ENCODE results near the gene GCN1.

The GCN1 gene

GRCh38 chr12:120121343-120121742, 73.2 kb downstream of the GCN1 start:
- DNase-seq (ENCODE audit: low read depth in 2 of 2, low spot score in 1 of 2) = no peak

- no peak for DNase-seq (ENCODE audit: low read depth in 2 of 2, low spot score in 1 of 2)
Measured at GRCh38 chr12:120119271-120119973, 75.1 kb downstream of the GCN1 start.

GRCh38 chr12:120118321-120119061, 76.0 kb downstream of the GCN1 start:
- no peak for DNase-seq (ENCODE audit: low read depth in 2 of 2, low spot score in 1 of 2)

GRCh38 chr12:120117961-120118320, 76.6 kb downstream of the GCN1 start:
- DNase-seq (ENCODE audit: low read depth in 2 of 2, low spot score in 1 of 2) = no peak

GRCh38 chr12:120116792-120117651, 77.5 kb downstream of the GCN1 start:
- DNase-seq (ENCODE audit: low read depth in 2 of 2, low spot score in 1 of 2) = peak; percentile 91 to 96

- DNase-seq (ENCODE audit: low read depth in 2 of 2, low spot score in 1 of 2) = no peak
Measured at GRCh38 chr12:120116441-120116791, 78.1 kb downstream of the GCN1 start, which contains the start of gene RAB35. Gene RAB35, minus strand, starts transcription at chr12:120116753. Its CDS starts 103 bp downstream, at chr12:120116650.

- DNase-seq (ENCODE audit: low read depth in 2 of 2, low spot score in 1 of 2) = no peak
Measured at GRCh38 chr12:120115692-120116440, 78.6 kb downstream of the GCN1 start.

- DNase-seq (ENCODE audit: low read depth in 2 of 2, low spot score in 1 of 2) = no peak
Measured at GRCh38 chr12:120115066-120115465, 79.4 kb downstream of the GCN1 start.

- DNase-seq (ENCODE audit: low read depth in 2 of 2, low spot score in 1 of 2) = peak in 1 of 2 donors; percentile 11
Measured at GRCh38 chr12:120110550-120111501, 83.7 kb downstream of the GCN1 start.

GRCh38 chr12:120109570-120110267, 84.8 kb downstream of the GCN1 start:
- DNase-seq (ENCODE audit: low read depth in 2 of 2, low spot score in 1 of 2) = no peak

- no peak for DNase-seq (ENCODE audit: low read depth in 2 of 2, low spot score in 1 of 2)
Measured at GRCh38 chr12:120106151-120106550, 88.4 kb downstream of the GCN1 start.

GRCh38 chr12:120103371-120103770, 91.1 kb downstream of the GCN1 start:
- DNase-seq (ENCODE audit: low read depth in 2 of 2, low spot score in 1 of 2) = no peak

- no peak for DNase-seq (ENCODE audit: low read depth in 2 of 2, low spot score in 1 of 2)
Measured at GRCh38 chr12:120103044-120103338, 91.5 kb downstream of the GCN1 start.

- DNase-seq (ENCODE audit: low read depth in 2 of 2, low spot score in 1 of 2) = no peak
Measured at GRCh38 chr12:120102189-120103043, 92.1 kb downstream of the GCN1 start.

- no peak for DNase-seq (ENCODE audit: low read depth in 2 of 2, low spot score in 1 of 2)
Measured at GRCh38 chr12:120101617-120102016, 92.9 kb downstream of the GCN1 start.

GRCh38 chr12:120101182-120101581, 93.3 kb downstream of the GCN1 start:
- DNase-seq (ENCODE audit: low read depth in 2 of 2, low spot score in 1 of 2) = no peak

GRCh38 chr12:120100630-120101029, 93.9 kb downstream of the GCN1 start:
- no peak for DNase-seq (ENCODE audit: low read depth in 2 of 2, low spot score in 1 of 2)

GRCh38 chr12:120099738-120100137, 94.8 kb downstream of the GCN1 start:
- DNase-seq (ENCODE audit: low read depth in 2 of 2, low spot score in 1 of 2) = no peak
